SKM-1 treated with dmso at 0.1 percent for 144 hours (cell line): ENCODE measurements around the gene TTC28.
"Not testable (repeated sequence)": the region's sequence is repeated elsewhere in the genome, so short reads cannot be mapped to it uniquely, and the experiment has no call there.

ENCODE experiments used
- DNase-seq: peaks from one replicate; lab custom pipeline; 2025; ENCODE audit not compliant: unreplicated experiment; lab: John Stamatoyannopoulos, UW

The TTC28 gene

GRCh38 chr22:28608546-28608945 lies 71.1 kb downstream of the TTC28 start:
- DNase-seq: no peak

DNA sequence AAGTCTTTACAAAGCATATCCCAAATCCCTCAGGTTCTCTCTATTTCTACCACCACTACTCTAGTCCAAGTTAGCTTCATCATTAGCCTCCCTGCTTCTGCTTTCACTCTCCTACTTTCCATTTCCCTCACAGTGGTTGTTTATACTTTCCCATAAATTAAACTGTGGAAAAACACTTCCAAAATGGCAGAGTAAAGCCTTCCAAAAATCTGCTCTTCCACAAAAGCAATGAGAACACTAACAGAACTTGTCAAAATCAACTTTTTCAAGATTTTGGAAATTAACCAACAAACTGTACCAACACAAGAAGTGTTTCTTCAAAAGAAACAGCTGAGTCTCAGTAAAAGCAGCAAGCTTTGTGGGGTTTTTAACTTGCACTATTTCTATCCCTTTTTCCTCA lies 71.8 kb downstream of the TTC28 start:
- no peak for DNase-seq

DNA sequence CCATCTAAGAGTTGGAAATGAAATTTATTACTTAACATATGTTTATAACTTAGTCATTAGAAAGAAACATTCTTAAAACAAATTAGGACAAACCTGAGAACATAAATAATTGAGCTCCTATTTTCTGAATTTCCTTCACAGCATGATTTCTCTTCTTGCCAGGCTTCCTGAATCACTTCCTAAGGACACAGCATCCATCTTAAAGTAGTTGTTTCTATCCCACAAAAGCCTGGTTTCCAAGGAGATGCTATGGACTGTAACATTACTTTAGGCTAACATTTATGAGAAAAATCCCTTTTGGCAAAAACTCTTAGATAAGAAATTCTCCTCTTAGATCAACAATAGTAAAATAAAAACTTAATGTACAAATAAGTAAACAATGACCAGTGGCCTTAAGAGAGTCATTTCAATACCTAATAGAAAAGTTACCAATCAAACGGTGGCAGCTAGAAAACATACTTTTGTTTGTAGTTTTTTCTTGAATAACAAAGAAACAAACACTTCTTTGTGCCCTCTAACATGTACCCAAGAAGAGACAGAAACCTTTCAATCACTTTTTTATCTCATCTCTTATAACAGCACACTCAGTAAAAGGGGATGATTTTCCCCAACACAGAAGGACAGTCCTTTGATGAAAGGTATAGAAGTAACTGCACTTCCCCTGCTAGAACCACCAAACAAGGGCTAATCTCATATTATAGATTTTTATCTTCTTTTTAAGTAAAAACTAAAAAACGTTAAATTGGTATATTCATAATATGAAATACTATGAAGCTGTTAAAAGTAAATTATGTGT lies 74.5 kb downstream of the TTC28 start:
- no peak for DNase-seq

GRCh38 chr22:28601915-28602314 lies 77.7 kb downstream of the TTC28 start:
- DNase-seq: no peak

- DNase-seq: peak; percentile 33
Measured at GRCh38 chr22:28600546-28601143, 79.0 kb downstream of the TTC28 start.

- DNase-seq: no peak
Measured at GRCh38 chr22:28599693-28600092, 79.9 kb downstream of the TTC28 start.

DNA sequence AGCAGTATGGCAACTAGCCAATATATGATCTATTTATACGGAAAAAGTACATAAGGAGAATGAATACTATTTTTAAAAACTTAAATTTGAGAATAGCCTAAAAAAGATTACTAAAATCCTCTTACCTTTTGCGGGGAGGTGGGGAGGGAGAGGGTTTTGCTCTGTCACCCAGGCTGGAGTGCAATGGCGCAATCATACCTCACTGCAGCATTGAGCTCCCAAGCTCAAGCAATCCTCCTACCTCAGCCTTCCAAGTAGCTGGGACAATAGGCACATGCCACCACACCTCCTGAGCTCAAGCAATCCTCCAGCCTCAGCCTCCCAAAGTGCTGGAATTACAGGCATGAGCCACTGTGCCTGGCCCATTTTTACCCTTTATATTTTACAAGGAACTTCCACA lies 82.0 kb downstream of the TTC28 start:
- DNase-seq: peak; percentile 12

DNA sequence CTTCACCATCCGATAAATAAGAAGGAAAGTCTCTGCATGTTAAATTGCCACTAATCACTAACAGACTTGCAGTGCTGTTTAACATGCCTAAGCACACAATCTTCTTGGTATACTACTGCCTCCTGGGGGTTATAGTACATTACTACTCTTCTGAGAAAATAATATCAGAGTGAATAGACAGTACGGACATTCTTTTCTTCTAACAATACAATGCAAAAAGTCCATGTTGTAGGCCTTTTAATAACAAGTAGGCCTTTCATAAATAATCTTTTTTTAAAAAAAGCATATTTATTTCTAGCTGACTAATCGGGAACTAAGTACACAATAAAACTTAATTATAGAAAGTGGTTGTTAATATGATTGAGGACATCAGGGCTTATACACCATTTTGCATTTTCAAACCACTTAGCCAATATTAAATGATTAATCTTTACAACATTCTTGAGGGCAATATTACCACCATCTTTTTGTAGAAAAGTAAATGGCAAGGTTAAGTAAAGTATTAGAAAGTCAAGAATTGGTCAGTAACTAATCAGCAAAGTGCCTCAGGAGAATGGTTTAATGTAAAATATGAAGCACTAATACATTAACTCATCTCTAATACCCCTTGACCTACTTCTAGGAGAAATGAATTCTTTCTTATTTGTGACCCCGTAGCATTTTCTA lies 84.7 kb downstream of the TTC28 start:
- DNase-seq: peak; percentile 73

- no peak for DNase-seq
Measured at GRCh38 chr22:28594076-28594796, 85.4 kb downstream of the TTC28 start.

DNA sequence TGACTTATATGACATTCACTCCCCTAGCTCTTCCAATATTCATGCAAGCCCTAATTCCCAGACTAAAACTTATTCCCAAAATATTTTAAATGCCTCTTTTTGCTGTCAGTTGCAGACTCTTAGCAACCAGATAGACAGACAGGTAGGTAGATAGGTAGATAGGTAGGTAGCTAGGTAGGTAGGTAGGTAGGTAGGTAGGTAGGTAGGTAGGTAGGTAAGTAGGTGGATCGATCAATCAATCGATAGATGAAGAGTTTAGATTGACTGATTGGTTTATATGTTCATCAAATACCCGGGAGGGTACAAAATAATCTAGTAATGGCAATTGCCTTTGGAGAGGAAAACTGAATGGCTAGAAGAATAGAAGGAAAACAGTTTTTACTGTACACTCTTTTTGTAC lies 86.3 kb downstream of the TTC28 start:
- DNase-seq: no peak

GRCh38 chr22:28589102-28589750 lies 90.4 kb downstream of the TTC28 start:
- DNase-seq: no peak

DNA sequence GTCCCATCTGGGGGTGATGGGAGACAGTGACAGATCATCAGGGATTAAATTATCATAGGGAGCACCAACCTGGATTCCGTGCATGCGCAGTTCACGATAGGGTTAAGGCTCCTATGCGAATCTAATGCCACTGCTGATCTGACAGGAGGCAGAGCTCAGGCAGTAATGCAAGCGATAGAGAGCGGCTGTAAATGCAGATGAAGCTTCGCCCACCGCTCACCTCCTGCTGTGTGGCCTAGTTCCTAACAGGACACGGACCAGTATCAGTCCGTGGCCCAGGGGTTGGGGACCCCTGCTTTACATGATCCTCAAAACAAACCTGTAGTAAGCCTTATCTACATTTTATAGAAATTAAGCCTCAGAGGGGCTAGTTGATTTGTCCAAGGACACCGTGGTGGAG lies 94.3 kb downstream of the TTC28 start:
- DNase-seq: no peak

DNA sequence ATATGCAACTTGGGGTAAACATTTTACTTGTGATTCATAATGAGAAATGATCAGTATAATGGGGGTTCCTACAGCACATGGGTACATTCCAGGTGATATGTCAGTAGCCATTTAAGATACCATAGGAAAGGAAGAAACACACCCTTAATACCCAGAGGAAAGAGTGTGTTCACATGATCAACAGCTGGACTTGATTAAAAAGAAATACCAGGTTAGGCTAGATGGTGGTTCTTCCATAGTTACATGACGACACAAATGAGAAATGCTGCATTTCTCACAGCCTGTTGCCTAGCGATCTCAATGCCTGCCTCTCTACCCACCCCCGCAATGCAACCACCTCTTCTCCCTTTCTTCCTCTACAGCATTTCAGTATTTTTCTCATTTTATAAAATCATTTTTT lies 96.8 kb downstream of the TTC28 start:
- DNase-seq: no peak

- DNase-seq: no peak
Measured at GRCh38 chr22:28581016-28581415, 98.6 kb downstream of the TTC28 start.

- DNase-seq: no peak
Measured at GRCh38 chr22:28576162-28576561, 103.5 kb downstream of the TTC28 start.

DNA sequence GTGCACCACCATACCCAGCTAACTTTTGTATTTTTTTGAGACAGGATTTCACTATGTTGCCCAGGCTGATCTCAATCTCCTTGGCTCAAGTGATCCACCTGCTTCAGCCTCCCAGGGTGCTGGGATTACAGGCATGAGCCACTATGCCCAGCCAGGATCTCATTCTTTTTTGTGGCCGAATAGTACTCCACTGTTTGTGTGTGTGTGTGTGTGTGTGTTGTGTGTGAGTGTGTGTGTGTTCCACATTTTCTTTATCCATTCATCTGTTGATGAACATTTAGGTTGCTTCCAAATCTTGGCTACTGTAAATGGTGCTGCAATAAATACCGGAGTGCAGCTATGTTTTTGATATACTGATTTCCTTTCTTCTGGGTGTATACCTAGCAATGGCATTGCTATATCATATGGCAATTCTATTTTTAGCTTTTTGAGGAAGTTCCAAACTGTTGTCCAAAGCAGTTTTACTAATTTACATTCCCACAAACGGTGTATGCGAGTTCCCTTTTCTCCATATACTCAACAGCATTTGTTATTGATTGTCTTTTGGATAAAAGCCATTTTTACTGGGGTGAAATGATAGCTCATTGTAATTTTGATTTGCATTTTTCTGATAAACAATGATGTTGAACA lies 105.4 kb downstream of the TTC28 start:
- DNase-seq: peak; percentile 74

- no peak for DNase-seq
Measured at GRCh38 chr22:28570696-28571373, 108.8 kb downstream of the TTC28 start.

DNA sequence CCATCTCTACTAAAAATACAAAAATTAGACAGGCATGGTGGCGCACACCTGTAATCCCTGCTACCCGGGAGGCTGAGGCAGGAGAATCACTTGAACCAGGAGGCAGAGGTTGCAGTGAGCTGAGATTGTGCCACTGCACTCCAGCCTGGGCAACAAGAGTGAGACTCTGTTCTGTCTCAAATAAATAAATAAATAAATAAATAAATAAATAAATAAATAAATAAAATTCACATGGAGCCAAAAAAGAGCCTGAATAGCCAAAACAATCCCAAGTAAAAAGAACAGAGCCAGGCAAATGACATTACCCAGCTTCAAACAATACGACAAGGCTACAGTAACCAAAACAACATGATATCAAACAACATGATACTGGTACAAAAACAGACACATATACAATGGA lies 110.7 kb downstream of the TTC28 start:
- DNase-seq: not testable (repeated sequence)

GRCh38 chr22:28568099-28568498 lies 111.5 kb downstream of the TTC28 start:
- DNase-seq: no peak

DNA sequence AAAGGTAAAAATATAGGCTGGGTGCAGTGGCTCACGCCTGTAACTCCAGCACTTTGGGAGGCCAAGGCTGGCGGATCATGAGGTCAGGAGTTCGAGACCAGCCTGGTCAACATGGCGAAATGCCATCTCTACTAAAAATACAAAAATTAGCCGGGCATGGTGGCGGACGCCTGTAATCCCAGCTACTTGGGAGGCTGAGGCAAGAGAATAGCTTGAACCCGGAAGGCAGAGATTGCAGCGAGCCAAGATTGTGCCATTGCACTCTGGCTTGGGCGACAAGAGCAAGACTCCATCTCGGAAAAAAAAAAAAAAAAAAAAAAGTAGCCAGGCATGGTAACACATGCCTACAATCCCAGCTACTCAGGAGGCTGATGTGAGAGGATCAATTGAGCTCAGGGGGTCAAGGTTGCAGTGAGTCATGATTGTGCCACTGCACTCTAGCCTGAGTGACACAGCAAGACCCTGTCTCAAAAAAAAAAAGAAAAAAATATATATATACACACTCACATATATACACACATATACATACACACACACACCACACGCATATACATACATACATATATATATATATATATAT lies 112.6 kb downstream of the TTC28 start:
- not testable (repeated sequence) for DNase-seq
